Kidney capillary endothelial cell (primary cell): ENCODE results near the gene POC1A.

Experiments
- DNase-seq: peaks from one replicate; pipeline ENCODE4 v3.0.0-alpha.2; 2018; ENCODE audit warnings: low spot score

POC1A gene

DNA sequence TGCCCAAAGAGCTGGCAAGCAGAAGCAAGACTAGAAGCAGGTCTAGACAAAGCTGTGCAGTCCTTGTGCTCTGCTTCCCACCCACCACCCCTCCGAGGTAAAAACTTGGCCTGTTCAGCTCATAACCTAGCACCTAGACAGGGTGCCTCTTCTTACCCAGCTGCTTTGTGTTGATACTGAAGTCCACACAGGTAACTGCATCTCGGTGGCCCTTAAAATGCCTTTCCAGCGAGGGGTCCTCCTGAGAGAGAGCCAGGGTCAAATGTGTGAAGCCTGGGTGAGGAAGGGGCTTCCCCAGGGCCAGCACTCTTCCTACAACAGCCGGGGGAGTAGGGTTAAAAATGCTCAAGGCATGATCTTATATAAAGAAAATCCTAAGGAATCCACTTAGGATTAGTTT lies 3.4 kb downstream of the POC1A start:
- DNase-seq: no peak

DNA sequence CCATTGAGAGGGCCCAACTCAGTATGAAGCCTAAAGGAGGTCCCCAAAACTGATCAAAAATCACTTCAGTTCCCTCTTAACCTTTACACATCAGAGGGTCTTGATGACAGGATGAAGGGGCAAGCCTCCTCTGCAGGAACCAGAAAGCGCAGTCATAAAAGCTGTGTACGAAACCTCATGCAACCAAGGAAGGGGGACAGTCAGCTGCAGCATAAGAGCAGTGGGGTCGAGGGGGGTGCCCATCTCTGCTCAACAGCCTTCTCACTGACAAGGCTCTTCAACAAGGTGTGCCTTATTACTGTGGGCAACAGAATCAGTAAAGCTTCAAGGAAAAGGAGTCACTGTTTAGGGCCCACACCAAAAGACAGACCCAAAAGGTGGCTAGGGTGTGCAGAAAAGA lies 3.9 kb downstream of the POC1A start:
- DNase-seq: no peak

DNA sequence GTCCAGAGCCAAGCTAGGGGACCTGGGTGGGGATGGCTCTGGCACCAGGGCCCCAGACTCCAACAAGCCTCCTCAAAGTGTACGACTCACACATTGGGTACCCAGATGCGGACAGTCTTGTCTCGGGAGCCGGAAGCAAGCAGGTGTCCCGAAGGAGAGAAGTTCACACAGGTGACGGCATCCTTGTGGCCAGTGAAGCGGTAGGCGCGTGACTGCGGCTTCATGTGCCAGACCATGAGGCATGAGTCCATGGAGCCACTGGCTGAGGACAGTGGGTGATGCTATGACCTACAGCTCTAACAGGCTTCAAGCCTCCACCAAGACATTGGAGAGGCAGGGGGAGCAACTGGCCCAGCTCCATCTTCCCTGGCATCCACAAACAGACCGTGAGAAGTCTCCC lies 4.5 kb downstream of the POC1A start:
- DNase-seq: no peak

DNA sequence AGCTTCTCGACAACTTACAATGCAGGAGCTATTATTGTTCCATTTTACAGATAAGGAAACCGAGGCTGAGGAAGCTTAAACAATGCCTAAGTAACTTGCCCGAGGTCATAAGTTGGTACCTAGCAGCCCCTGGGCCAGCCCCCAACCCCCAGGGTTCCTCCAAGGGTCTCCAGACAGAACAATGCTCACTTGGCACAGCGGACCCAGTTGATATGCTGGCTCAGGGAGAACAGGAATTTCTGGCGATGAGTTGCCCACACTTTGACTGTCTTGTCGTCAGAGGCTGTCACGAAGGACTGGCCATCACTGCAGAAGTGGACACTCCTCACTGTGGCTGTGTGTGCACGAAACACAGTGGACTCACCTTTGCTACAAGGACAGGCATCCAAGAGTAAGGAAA lies 5.2 kb downstream of the POC1A start:
- no peak for DNase-seq

DNA sequence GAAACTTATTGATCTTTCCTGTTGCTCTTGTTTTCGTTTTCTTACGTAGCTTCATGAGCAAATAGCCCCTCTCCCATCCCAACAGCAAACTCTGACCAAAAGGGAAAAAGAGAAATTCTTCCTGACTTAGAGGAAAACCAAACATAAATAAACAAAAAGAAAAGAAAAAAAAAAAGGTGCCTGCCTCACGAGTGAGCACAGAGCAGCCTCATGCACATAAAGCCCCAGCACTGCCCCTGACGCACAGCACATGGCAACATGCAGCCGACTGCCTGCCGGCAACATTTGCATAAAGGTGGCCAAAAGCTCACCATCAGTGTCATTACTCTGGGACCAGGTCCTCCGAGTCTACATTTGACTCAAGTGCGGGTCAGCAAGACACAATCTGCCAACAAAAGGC lies 6.4 kb downstream of the POC1A start:
- no peak for DNase-seq

DNA sequence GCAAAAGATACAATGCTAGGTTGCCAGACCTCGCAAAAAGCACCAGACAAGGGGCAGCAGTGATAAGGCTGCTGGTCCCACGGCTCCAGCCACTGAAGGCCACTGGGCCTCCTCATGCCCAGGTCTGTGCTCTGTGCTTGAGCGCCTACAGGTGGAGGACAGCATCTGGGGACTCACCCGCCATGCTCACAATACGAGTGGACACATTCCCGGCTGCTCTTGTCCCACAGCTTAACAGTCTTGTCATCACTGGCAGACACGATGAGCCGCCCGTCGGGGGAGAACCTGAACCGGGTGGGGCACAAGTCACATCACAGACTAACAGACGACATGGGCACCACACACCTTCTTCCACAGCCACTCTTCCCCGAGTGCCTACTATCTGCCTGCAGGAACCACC lies 7.4 kb downstream of the POC1A start:
- DNase-seq: no peak

DNA sequence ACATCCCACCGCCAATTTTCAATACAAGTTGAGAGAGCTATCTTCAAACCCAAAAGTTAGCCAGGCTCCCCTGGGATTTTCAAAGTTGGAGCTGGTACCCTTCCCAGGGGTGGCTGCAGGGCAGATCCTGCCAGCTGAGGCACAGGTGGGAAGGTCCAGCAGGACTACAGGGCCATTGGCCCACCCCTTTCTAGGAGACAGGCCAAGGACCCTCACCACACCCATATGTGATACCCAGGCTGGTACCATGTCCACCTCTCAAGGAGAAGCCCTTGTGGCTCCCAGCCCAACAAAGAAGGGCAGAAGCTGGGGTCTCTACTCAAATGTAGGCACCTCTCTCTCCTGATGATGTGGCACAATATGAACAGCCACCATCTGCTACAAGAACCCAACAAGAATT lies 8.0 kb downstream of the POC1A start:
- DNase-seq: no peak

DNA sequence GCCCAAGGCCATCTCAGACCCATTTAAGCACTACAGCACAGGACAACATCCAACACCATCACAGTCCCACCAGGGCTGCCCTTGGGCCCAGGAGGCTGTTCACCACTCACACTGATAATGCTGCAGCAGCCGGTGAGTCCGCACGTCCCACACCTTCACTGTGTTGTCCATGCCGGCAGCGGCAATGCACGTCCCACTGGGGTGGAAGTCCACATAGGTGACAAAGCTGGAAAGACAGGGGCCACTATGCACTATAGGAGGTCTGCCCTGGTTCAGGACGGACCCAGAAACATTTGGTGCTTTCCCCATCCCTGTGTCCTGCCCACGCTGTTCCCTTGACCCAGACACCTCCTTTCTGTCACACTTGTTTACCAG lies 8.5 kb downstream of the POC1A start:
- no peak for DNase-seq

DNA sequence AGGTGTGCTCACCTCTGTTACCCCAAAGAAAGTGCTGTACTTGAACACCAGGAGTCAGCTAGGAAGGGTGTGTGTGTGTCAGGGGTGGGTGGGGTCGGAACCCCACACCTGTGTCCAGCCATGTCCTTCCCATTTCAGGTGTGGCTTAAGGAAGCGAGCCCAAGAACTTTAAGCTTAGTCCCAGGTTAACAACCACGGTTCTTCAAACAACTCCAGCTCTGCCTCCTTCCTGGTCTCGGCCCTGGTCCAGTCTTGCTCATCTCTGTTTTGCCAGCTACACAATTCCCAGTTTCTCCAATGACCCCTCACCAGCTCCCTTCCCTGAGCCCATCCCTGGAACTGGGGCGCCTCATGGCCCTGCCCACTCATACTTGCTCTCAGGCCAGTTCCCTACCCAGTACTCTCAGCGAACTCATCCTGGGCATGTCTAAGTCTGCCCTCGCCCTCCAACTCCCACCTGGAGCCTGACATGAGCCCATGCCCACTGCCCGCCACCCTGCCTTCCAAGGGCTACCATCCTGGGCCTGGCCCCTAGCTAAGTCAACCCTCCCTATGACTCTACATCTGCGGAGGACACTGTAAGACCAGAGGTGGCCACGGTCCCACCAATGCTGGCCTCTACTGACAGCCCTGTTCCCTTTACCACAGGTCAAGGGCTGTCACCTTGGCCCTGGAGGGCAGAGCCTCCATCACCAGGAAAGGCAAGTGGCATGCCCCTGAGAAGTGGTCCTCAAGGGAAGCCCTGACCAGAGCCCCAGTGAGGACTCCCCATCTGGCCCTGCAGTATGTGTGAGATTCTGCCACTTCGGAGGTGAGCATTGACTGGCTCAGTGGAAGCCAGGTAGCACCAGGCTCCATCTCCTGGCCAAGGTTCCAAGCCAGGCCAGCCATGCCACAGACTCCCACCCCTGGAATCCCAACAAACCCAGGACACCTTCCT lies 9.2 kb downstream of the POC1A start:
- DNase-seq: no peak

DNA sequence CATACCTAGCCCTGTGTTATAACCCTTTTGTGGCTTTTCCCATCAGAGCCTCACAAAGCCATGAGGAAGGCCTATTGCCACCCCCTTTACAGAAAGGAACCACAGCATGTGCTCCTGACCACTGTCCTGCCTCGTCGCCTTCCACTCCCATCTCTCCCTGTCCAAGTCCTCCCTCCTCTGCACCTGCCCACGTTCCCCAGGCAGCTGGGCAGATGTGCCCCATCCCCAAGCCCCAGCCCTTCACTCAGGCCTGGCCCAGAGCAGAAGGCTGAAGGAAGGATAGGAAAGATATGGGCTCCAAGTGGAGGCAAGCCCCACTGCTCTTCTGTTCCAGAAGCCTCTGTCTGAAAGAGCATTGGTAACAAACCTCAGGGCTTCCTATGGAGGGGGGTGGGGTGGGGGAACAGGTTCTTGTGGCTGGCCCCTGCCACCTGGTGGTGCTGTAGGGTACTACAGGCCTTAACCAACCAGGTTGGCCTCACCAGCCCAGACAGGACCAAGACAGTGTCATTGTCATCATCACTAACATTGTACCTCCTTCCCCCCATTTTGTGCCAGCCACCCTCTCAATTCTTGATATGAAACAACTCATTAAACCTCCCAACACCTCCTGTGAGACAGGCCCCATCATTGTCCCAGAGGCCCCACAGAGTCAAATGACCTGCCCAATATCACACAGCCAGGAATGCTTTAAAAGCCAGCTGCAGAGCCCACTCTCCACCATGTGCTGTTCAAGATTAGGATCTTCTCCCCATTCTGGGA lies 10.0 kb downstream of the POC1A start:
- DNase-seq: peak; percentile 70

DNA sequence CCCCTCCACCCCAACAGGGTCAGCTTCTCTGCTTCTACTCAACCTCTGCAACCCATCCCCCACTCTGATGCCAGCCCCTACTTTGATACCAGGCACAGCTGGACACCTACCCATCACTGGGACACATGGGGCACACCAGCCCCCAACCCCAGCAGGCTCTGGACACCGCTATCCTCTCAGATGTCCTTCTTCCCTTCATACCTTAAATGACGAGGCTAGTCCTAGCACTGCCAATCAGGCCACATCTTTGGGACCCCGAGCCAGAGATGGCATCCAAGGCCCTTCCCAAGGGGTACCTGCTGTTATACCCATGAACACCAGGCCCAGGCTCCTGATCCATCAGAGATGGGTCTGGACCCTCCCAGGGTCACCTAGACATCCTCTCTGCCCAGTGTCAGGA lies 10.6 kb downstream of the POC1A start:
- DNase-seq: no peak

DNA sequence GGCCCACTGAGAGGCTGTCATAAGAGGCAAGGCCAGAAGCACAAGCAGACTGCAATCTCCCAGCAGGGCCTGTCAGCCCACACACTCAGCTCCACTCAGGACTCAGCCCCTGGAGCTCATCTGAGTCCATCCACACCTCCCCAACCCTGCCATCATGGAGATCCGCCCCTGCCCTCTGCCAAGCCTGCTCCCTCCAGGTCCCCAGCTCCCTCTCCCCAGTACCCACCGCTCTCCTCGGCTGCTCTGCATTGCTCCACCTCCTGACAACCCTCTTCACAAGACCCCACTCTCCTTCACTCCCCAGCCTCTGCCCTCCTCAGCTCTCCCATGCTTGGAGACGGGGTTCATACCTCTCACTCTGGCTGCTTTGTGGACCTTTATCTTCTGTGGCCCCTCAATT lies 11.1 kb downstream of the POC1A start:
- DNase-seq: no peak

DNA sequence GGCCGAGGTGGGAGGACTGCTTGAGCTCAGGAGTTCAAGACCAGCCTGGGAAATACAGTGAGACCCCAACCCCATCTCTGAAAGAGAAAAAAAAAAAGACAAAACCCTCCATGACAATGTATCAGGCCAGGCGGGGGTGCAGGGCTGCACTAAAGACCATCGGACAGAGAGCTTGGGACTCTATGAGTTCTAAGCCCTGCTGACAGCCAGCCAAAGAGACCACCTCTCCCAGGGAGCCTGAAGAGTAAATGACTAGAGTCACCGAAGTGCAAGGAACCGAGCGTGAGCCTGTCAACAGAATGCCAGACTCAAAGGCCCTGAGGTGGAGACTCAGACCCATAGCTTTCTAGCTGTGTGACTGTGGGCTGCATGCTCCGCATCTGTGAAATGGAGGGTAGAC lies 12.5 kb downstream of the POC1A start:
- no peak for DNase-seq

DNA sequence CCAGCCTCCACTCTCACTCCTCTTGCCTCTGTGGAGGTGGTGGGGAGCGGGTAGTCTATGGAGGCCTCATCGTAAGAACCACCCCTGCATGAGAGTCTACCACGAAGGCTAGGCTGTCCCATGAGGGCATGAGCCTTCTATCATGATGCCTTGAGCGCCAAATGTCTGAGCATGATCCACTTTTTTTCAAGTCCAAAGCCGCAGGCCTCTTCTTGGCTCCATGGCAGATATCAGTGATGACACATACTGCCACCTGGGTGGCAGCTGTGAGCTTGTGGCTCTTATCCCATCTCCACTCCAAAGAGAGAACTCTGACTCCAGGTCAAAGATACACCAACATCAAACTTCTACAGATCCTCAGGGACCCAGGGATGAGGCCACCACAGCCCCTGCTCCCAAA lies 13.5 kb downstream of the POC1A start:
- DNase-seq: no peak

DNA sequence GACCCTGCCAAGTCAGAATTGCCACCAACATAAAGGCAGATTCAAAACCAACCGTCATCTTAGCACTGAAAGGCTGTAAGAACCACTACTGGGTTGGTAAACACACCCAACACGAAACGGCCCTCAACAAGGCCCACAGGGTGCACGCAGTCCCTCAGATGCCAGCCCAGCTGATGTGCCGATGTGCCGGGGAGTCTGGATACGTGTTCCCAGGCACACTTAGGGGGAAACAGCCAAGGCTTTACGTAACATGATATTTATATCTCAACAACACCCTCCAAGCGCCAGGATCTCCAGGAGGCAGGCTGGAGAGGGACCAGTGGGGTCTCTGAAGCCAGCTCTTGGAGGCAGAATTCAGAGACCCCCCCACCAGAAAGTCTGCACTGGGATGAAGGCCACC lies 14.2 kb downstream of the POC1A start:
- no peak for DNase-seq

DNA sequence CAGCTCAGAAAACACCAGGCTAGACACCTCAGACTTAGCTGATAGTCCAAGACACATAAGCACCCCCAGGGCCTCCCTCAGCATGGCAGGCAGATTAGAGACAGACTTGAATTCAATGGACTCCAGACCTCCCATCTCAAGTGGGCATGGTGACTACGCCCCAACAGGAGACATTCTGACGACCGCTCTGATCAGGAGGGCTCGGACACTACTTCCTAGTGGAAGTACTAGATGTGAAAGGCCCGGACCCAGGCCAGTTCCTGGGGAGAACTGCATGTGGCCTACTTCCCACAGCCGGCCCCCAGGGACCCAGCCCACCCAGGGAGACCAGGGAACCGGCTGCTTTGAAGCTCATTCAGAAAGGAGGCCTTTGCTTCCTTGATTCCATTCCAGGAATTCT lies 16.9 kb downstream of the POC1A start:
- no peak for DNase-seq

DNA sequence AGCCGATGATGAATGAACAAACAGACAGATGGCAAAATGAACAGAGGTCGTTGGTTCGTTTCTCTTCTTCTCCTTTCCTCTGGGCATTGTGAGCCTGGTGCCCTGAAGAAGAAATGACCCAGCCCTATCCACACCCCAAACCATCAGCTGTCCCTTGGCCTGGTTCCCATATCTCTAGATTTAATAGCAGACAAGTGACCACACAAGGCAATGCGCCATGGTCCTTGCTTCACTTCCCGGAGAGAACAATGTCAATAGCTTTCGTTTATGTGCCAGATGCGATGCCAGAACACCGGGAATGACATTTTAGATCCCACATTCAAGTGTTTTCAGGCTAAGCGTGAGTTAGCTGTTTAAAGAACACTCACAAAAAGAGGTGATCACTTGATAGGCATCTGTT lies 17.7 kb downstream of the POC1A start:
- DNase-seq: no peak

DNA sequence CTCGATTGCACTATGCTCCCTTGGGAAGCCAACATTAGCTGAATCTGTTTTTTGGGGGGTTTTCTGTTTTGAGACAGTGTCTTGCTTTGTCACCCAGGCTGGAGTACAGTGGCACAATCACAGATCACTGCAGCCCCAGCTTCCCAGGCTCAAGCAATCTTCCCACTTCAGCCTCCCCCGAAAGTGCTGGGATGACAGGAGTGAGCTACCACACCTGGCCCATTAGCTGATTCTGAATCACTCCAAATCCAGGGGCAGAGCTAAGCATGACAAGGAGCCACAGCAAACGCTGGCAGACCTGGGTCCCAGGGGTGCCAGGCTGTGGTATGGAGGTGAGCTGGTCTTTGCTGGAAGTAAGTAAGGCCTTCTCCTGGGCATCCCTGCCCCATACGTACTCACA lies 18.9 kb downstream of the POC1A start:
- no peak for DNase-seq

DNA sequence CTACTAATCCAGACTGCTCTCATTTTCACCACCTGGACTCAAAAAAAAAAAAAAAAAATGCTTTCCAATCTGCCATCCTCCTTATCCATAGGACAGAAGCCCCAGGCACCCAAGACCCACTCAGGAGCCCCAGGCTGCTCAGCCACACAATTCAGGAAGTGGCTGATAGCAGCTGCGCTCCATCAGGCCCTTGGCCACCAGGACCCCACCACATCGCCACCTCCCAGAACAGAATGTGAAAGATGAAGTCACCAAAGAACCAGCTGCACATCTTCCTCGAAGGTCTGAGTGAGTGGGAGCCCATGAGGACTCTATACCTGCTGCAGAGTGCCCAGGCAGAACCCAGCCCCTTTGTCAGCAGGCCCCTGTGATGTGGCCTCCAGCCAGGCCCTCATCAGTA lies 19.5 kb downstream of the POC1A start:
- no peak for DNase-seq

DNA sequence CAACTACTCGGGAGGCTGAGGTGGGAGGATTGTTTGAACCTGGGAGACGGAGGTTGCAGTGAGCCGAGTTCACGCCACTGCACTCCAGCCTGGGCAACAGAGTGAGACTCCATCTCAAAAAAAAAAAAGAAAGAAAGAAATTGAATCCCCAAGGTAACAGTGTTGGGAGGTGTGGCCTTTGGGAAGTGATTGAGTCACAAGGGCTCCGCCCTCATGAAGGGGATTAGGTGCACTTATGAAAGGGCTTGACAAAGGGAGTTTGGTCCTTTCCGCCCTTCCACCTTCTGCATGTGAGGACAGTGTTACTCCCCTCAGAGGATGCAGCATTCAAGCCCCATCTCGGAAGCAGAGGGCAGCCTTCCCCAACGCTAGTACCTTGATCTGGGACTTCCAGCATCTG lies 21.3 kb downstream of the POC1A start:
- DNase-seq: no peak

DNA sequence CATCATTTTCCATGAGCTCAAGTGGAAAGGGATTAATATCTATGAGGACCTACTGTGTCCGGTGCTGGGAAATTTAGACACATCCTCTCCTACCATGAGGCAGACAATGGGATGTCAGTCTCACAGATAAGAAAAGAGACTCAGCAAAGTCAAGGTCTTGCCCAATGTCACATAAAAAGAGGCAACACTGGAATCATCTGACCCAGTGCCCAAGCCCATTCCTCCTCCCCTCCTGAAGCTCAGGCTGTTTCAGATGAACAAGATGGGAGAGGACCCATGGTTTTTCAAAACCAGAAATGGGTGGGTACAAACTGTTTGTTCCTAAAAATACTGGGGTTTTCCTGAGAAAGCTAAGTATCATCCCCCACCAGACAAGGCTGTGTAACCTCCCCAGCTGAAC lies 22.2 kb downstream of the POC1A start:
- no peak for DNase-seq

DNA sequence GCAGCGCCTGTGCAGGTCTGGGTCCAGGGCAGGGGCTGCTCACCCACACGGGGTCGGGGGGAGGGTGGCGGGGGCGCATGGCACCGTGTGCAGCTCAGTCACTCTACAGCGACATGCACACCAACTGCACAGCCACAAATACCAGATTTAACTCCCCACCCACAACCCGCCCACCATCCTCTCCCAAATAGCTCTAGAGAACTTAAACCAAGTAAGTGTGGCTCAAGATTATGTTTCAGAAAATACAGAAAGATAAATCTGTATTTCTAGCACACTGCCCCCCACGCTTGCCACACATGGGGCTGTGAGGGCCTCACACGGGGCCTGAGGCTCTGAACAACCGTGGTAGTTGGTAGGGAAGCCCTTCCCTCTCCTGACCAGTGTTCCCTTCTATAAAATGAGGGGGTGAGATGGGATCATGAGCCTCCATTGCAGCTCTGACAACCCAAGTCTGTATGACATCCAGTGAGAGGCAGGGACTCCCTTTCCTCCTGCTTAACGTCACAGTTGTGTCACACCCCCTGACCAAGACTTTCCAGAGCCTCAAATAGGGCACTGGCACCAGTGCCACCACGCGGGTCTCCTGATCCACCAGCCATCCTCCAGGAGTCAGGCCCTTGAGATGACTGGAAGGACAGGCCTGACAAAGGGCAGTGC lies 23.1 kb downstream of the POC1A start:
- DNase-seq: no peak

DNA sequence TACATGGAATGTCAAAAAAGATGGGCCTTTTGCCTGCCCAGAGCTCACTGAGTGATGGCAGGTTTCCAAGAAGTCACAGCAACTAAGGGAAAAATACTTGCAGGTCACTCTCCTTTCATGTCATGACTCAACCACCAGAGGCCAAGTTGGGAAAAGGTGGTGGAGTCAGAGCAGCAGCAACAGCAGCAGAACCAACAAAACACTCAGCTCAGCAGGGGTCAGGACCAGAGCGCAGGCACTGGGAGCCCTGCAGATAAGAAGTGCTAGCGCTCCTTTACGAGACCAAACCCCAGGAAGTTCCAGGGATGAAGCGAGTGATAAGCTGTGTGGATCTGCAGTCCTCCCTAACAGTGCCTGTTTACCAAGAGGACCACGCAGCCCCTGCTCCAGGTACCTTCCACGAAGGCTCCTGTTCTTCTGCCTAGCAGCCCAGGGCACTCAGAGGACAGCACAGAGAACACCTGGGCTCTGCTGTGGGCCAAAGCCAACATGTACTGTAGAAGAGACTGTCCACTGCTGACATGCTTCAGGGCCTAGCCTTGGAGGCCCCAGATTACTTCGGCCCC lies 26.0 kb downstream of the POC1A start:
- peak; percentile 43 for DNase-seq
